GM23338 (cell line): ENCODE results near the gene SERPINA5. TPM values are rescaled to one million over a fixed set of nuclear protein-coding genes. Genes with fewer than 3 reads are reported as not detected.

Source experiments
- ATAC-seq: fragments of 200-7000 bp; cut with Tn5 transposase; 3 replicates; pipeline ENCODE4 v1.9.1; 2020
- DNase-seq: peaks from one replicate; pipeline ENCODE4 v3.0.0-alpha.2; 2015; ENCODE audit warnings: low spot score
- H2AFZ ChIP-seq: fragments of 200-600 bp; sonication (generic); 2 replicates; pipeline ENCODE4 v1.8.0; 2016; ENCODE audit warnings: antibody characterized with exemption, mild to moderate bottlenecking, moderate library complexity
- H3F3A ChIP-seq: fragments of 200-600 bp; sonication (generic); replicated peaks from 2 replicates; pipeline ENCODE4 v1.8.0; 2017; ENCODE audit warnings: antibody characterized with exemption, mixed run types, low read depth
- H3K27ac ChIP-seq: fragments of 200-600 bp; sonication (generic); 2 replicates; pipeline ENCODE4 v1.6.1; 2016; ENCODE audit warnings: low read depth
- H3K27me3 ChIP-seq: fragments of 200-600 bp; sonication (generic); 2 replicates; pipeline ENCODE4 v1.8.0; 2016; ENCODE audit warnings: mild to moderate bottlenecking, mixed run types, moderate library complexity; ENCODE audit not compliant: insufficient read depth
- H3K36me3 ChIP-seq: fragments of 200-600 bp; sonication (generic); 2 replicates; pipeline ENCODE4 v1.8.0; 2016; ENCODE audit warnings: mild to moderate bottlenecking; ENCODE audit not compliant: insufficient read depth
- H3K4me1 ChIP-seq: fragments of 200-600 bp; sonication (generic); 2 replicates; pipeline ENCODE4 v1.8.0; 2016; ENCODE audit warnings: mild to moderate bottlenecking, moderate library complexity; ENCODE audit not compliant: insufficient read depth
- H3K4me2 ChIP-seq: fragments of 200-600 bp; sonication (generic); 2 replicates; pipeline ENCODE4 v1.7.1; 2017; ENCODE audit warnings: mixed run types
- H3K4me3 ChIP-seq: fragments of 200-600 bp; sonication (generic); 2 replicates; pipeline ENCODE4 v1.6.1; 2016; ENCODE audit warnings: mixed run types
- H3K79me2 ChIP-seq: fragments of 200-600 bp; sonication (generic); replicated peaks from 2 replicates; pipeline ENCODE4 v1.8.0; 2017; ENCODE audit warnings: mild to moderate bottlenecking; ENCODE audit not compliant: insufficient read depth
- H3K9me2 ChIP-seq: fragments of 200-600 bp; sonication (generic); 2 replicates; pipeline ENCODE4 v1.8.0; 2017; ENCODE audit not compliant: insufficient read depth
- H4K20me1 ChIP-seq: fragments of 200-600 bp; sonication (generic); replicated peaks from 2 replicates; pipeline ENCODE4 v1.8.0; 2017; ENCODE audit warnings: mild to moderate bottlenecking; ENCODE audit not compliant: insufficient read depth
- H3K27ac Mint-ChIP-seq: 2 replicates; pipeline ENCODE4 v1.8.0; 2020; ENCODE audit warnings: inconsistent platforms, mild to moderate bottlenecking, moderate library complexity, mixed read lengths
- H3K27me3 Mint-ChIP-seq: 3 replicates; pipeline ENCODE4 v1.8.0; 2022; ENCODE audit warnings: low read depth, mild to moderate bottlenecking, moderate library complexity, mixed read lengths, inconsistent platforms; ENCODE audit not compliant: insufficient read depth, poor library complexity
- H3K36me3 Mint-ChIP-seq: 3 replicates; pipeline ENCODE4 v1.8.0; 2021; ENCODE audit warnings: low read depth, mild to moderate bottlenecking, inconsistent platforms, moderate library complexity, mixed read lengths
- H3K4me1 Mint-ChIP-seq: 3 replicates; pipeline ENCODE4 v1.8.0; 2020; ENCODE audit warnings: mild to moderate bottlenecking, inconsistent platforms, mixed read lengths
- H3K4me3 Mint-ChIP-seq: 3 replicates; pipeline ENCODE4 v1.8.0; 2021; ENCODE audit warnings: moderate library complexity, mild to moderate bottlenecking, inconsistent platforms, mixed read lengths
- H3K9me3 Mint-ChIP-seq: 3 replicates; pipeline ENCODE4 v1.8.0; 2020; ENCODE audit warnings: moderate library complexity, mild to moderate bottlenecking, inconsistent platforms, mixed read lengths
- CREB1 ChIP-seq: fragments of 250-450 bp; sonication (Bioruptor Pico); IDR thresholded peaks from 2 replicates; pipeline ENCODE4 v1.5.0; 2020; ENCODE audit warnings: low read depth, mild to moderate bottlenecking, moderate library complexity
- EZH2 ChIP-seq: fragments of 200-600 bp; sonication (generic); IDR thresholded peaks from one replicate; pipeline ENCODE4 v1.8.0; 2017; ENCODE audit warnings: antibody characterized with exemption, mild to moderate bottlenecking, low read depth; ENCODE audit not compliant: unreplicated experiment
- EZH2phosphoT487 ChIP-seq: fragments of 200-600 bp; sonication (generic); IDR thresholded peaks from one replicate; pipeline ENCODE4 v1.8.1; 2018; ENCODE audit warnings: antibody characterized with exemption; ENCODE audit not compliant: unreplicated experiment
- JUNB ChIP-seq: IDR thresholded peaks from one replicate; pipeline ENCODE4 v1.6.1; 2016; ENCODE audit warnings: antibody characterized with exemption; ENCODE audit not compliant: unreplicated experiment
- NANOG ChIP-seq: IDR thresholded peaks from 2 replicates; pipeline ENCODE4 v1.6.1; 2016; ENCODE audit warnings: antibody characterized with exemption, borderline replicate concordance
- POLR2AphosphoS5 ChIP-seq: IDR thresholded peaks from 2 replicates; pipeline ENCODE4 v1.6.1; 2016; ENCODE audit warnings: antibody characterized with exemption, low read depth
- STAT1 ChIP-seq: IDR thresholded peaks from one replicate; pipeline ENCODE4 v1.6.1; 2016; ENCODE audit warnings: antibody characterized with exemption; ENCODE audit not compliant: unreplicated experiment
- ZNF114 ChIP-seq: fragments of 250-450 bp; sonication (Bioruptor Pico); IDR thresholded peaks from 2 replicates; pipeline ENCODE4 v1.5.0; 2020; ENCODE audit warnings: mild to moderate bottlenecking, moderate library complexity
- ZNF331 ChIP-seq: fragments of 250-450 bp; sonication (Bioruptor Pico); IDR thresholded peaks from 2 replicates; pipeline ENCODE4 v1.5.0; 2020; ENCODE audit warnings: low read depth, mild to moderate bottlenecking, moderate library complexity
- polyA plus RNA-seq: library from polyadenylated mRNA; unstranded; fragments of >200 nt; fragmentation: Nextera tagmentation; extraction: Ambion mirVana; gene quantifications from 2 replicates; pipeline ENCODE4 v1.2.1, GENCODE V29; 2016
- total RNA-seq: library from RNA; depleted of rRNA; stranded (reverse); fragments of >200 nt; shearing (Covaris generic); gene quantifications from 2 replicates; pipeline ENCODE4 v1.2.3, GENCODE V29; 2014
- TF ChIP-seq, protein P1 (sequence below), 2 experiments: fragments of 200-600 bp in 1 of 2; sonication (generic) in 1 of 2; conservative IDR thresholded peaks; 2 replicates each; pipeline versions ENCODE4 v1.5.1 to v1.6.1; 2016 to 2017; ENCODE audit warnings: antibody characterized with exemption in 2 of 2, low read depth in 2 of 2, mild to moderate bottlenecking in 2 of 2, moderate library complexity in 1 of 2
- TF ChIP-seq, protein P2 (sequence below): fragments of 250-450 bp; sonication (Bioruptor Pico); IDR thresholded peaks from 2 replicates; pipeline ENCODE4 v1.5.0; 2020; ENCODE audit warnings: mild to moderate bottlenecking, moderate library complexity
- TF ChIP-seq, protein P3 (sequence below): IDR thresholded peaks from one replicate; pipeline ENCODE4 v1.6.1; 2018; ENCODE audit warnings: antibody characterized with exemption; ENCODE audit not compliant: unreplicated experiment
- TF ChIP-seq, protein P4 (sequence below): IDR thresholded peaks from 2 replicates; pipeline ENCODE4 v1.6.1; 2016; ENCODE audit warnings: antibody characterized with exemption

SERPINA5 gene
- total and polyA plus RNA-seq, 2 experiments from 2014 or later, result 0.81 to 0.90 TPM

DNA sequence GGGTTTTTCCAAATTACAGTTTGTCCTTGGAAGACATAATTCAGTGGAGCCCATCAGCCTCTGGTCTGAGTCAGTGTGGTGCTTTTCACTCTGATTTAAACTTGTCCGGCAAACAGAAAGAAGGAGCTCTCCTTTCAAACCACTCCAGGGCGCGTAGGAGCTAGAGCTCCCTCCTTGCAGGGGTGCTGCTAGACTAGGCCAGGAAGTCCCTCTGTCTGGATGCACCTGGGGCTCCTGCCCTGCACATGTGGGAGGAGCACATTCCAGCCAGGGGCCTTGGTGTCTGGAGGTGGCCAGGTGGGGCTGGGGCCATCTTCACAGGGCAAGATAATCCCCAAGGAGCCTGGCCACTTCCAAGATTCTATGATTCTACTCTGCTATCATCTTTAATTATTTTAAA, 34.0 kb downstream of the SERPINA5 start:
- Histone ChIP-seq H3K27me3 (no peaks in the 10 kb centered on the region), H3K27ac (no peak overlapping the region), H3K4me2 (no peak overlapping the region), H3K4me1 (no peaks in the 10 kb centered on the region), H3K36me3 (no peaks in the 10 kb centered on the region), H4K20me1 (no peaks in the 10 kb centered on the region), H3K79me2 (no peaks in the 10 kb centered on the region), H3F3A (no peaks in the 10 kb centered on the region), H3K9me2 (no peaks in the 10 kb centered on the region), H2AFZ (no peak overlapping the region), H3K4me3 (no peak overlapping the region)
- DNase-seq, result no peak
- H3K4me1 Mint-ChIP-seq, result peaks cover 5% of the 10 kb centered on the region; the same call in 1 of the 3 replicates
- peaks cover 17% of the 10 kb centered on the region; the same call in 2 of the 3 replicates for H3K36me3 Mint-ChIP-seq
- H3K27ac Mint-ChIP-seq, result no peak overlapping the region
- H3K9me3 Mint-ChIP-seq, result peaks cover 38% of the 10 kb centered on the region
- H3K27me3 Mint-ChIP-seq, result peaks cover 6% of the 10 kb centered on the region
- ATAC-seq, result no peak
- H3K4me3 Mint-ChIP-seq, result no peak overlapping the region
- TF ChIP-seq, protein P1, sequence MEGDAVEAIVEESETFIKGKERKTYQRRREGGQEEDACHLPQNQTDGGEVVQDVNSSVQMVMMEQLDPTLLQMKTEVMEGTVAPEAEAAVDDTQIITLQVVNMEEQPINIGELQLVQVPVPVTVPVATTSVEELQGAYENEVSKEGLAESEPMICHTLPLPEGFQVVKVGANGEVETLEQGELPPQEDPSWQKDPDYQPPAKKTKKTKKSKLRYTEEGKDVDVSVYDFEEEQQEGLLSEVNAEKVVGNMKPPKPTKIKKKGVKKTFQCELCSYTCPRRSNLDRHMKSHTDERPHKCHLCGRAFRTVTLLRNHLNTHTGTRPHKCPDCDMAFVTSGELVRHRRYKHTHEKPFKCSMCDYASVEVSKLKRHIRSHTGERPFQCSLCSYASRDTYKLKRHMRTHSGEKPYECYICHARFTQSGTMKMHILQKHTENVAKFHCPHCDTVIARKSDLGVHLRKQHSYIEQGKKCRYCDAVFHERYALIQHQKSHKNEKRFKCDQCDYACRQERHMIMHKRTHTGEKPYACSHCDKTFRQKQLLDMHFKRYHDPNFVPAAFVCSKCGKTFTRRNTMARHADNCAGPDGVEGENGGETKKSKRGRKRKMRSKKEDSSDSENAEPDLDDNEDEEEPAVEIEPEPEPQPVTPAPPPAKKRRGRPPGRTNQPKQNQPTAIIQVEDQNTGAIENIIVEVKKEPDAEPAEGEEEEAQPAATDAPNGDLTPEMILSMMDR (conservative IDR thresholded peaks at IDR 0.05; ENCODE audit: low read depth in 2 of 2), result no peak
- TF ChIP-seq EZH2 (no peak), ZNF114 (CRISPR knock-in tag) (no peak), CREB1 (CRISPR knock-in tag) (no peak), STAT1 (no peak), EZH2phosphoT487 (no peak), POLR2AphosphoS5 (no peak), ZNF331 (CRISPR knock-in tag) (no peak), JUNB (no peak), NANOG (no peak)
- TF ChIP-seq, protein P2, sequence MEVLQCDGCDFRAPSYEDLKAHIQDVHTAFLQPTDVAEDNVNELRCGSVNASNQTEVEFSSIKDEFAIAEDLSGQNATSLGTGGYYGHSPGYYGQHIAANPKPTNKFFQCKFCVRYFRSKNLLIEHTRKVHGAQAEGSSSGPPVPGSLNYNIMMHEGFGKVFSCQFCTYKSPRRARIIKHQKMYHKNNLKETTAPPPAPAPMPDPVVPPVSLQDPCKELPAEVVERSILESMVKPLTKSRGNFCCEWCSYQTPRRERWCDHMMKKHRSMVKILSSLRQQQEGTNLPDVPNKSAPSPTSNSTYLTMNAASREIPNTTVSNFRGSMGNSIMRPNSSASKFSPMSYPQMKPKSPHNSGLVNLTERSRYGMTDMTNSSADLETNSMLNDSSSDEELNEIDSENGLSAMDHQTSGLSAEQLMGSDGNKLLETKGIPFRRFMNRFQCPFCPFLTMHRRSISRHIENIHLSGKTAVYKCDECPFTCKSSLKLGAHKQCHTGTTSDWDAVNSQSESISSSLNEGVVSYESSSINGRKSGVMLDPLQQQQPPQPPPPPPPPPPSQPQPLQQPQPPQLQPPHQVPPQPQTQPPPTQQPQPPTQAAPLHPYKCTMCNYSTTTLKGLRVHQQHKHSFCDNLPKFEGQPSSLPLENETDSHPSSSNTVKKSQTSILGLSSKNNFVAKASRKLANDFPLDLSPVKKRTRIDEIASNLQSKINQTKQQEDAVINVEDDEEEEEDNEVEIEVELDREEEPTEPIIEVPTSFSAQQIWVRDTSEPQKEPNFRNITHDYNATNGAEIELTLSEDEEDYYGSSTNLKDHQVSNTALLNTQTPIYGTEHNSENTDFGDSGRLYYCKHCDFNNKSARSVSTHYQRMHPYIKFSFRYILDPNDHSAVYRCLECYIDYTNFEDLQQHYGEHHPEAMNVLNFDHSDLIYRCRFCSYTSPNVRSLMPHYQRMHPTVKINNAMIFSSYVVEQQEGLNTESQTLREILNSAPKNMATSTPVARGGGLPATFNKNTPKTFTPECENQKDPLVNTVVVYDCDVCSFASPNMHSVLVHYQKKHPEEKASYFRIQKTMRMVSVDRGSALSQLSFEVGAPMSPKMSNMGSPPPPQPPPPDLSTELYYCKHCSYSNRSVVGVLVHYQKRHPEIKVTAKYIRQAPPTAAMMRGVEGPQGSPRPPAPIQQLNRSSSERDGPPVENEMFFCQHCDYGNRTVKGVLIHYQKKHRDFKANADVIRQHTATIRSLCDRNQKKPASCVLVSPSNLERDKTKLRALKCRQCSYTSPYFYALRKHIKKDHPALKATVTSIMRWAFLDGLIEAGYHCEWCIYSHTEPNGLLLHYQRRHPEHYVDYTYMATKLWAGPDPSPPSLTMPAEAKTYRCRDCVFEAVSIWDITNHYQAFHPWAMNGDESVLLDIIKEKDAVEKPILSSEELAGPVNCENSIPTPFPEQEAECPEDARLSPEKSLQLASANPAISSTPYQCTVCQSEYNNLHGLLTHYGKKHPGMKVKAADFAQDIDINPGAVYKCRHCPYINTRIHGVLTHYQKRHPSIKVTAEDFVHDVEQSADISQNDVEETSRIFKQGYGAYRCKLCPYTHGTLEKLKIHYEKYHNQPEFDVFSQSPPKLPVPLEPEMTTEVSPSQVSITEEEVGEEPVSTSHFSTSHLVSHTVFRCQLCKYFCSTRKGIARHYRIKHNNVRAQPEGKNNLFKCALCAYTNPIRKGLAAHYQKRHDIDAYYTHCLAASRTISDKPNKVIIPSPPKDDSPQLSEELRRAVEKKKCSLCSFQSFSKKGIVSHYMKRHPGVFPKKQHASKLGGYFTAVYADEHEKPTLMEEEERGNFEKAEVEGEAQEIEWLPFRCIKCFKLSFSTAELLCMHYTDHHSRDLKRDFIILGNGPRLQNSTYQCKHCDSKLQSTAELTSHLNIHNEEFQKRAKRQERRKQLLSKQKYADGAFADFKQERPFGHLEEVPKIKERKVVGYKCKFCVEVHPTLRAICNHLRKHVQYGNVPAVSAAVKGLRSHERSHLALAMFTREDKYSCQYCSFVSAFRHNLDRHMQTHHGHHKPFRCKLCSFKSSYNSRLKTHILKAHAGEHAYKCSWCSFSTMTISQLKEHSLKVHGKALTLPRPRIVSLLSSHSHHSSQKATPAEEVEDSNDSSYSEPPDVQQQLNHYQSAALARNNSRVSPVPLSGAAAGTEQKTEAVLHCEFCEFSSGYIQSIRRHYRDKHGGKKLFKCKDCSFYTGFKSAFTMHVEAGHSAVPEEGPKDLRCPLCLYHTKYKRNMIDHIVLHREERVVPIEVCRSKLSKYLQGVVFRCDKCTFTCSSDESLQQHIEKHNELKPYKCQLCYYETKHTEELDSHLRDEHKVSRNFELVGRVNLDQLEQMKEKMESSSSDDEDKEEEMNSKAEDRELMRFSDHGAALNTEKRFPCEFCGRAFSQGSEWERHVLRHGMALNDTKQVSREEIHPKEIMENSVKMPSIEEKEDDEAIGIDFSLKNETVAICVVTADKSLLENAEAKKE (CRISPR knock-in tag), result no peak
- TF ChIP-seq, protein P3, sequence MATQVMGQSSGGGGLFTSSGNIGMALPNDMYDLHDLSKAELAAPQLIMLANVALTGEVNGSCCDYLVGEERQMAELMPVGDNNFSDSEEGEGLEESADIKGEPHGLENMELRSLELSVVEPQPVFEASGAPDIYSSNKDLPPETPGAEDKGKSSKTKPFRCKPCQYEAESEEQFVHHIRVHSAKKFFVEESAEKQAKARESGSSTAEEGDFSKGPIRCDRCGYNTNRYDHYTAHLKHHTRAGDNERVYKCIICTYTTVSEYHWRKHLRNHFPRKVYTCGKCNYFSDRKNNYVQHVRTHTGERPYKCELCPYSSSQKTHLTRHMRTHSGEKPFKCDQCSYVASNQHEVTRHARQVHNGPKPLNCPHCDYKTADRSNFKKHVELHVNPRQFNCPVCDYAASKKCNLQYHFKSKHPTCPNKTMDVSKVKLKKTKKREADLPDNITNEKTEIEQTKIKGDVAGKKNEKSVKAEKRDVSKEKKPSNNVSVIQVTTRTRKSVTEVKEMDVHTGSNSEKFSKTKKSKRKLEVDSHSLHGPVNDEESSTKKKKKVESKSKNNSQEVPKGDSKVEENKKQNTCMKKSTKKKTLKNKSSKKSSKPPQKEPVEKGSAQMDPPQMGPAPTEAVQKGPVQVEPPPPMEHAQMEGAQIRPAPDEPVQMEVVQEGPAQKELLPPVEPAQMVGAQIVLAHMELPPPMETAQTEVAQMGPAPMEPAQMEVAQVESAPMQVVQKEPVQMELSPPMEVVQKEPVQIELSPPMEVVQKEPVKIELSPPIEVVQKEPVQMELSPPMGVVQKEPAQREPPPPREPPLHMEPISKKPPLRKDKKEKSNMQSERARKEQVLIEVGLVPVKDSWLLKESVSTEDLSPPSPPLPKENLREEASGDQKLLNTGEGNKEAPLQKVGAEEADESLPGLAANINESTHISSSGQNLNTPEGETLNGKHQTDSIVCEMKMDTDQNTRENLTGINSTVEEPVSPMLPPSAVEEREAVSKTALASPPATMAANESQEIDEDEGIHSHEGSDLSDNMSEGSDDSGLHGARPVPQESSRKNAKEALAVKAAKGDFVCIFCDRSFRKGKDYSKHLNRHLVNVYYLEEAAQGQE, result no peak
- TF ChIP-seq, protein P4, sequence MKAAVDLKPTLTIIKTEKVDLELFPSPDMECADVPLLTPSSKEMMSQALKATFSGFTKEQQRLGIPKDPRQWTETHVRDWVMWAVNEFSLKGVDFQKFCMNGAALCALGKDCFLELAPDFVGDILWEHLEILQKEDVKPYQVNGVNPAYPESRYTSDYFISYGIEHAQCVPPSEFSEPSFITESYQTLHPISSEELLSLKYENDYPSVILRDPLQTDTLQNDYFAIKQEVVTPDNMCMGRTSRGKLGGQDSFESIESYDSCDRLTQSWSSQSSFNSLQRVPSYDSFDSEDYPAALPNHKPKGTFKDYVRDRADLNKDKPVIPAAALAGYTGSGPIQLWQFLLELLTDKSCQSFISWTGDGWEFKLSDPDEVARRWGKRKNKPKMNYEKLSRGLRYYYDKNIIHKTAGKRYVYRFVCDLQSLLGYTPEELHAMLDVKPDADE, result no peak
